GM12874 (cell line): ENCODE results near the gene RFXANK.

ENCODE experiments used
- CTCF ChIP-seq: IDR thresholded peaks from 2 replicates; pipeline ENCODE4 v1.5.1; 2011; ENCODE audit warnings: low read depth, mild to moderate bottlenecking, control low read depth, low read length, moderate library complexity; ENCODE audit not compliant: insufficient read depth

RFXANK gene

GRCh38 chr19:19223636-19224035 is 31.6 kb downstream of the RFXANK start:
- no peak for TF ChIP-seq CTCF

- no peak for TF ChIP-seq CTCF
Observed at GRCh38 chr19:19224150-19224851, 32.2 kb downstream of the RFXANK start.

GRCh38 chr19:19224852-19225494 is 32.9 kb downstream of the RFXANK start:
- peak; percentile 85 for TF ChIP-seq CTCF

GRCh38 chr19:19226204-19226603 is 34.1 kb downstream of the RFXANK start:
- TF ChIP-seq CTCF, result no peak

GRCh38 chr19:19226663-19227062 is 34.6 kb downstream of the RFXANK start:
- TF ChIP-seq CTCF, result no peak

- TF ChIP-seq CTCF, result no peak
Observed at GRCh38 chr19:19227217-19227616, 35.2 kb downstream of the RFXANK start.

- TF ChIP-seq CTCF, result no peak
Observed at GRCh38 chr19:19229701-19230100, 37.6 kb downstream of the RFXANK start.
